NCI-H82 (cell line): Measurements from ENCODE around the gene INSC.
A peak's percentile ranks its signal among the peaks of the same experiment; 100 is the strongest.

ENCODE experiments used
- DNase-seq: peaks from one replicate; lab custom pipeline; 2025; lab: John Stamatoyannopoulos, UW

Gene INSC

GRCh38 chr11:15293975-15294620 lies 179.4 kb downstream of the INSC start:
- DNase-seq = peak; percentile 41

- DNase-seq = no peak
Measured at GRCh38 chr11:15295695-15296094, 181.0 kb downstream of the INSC start.
